ENCODE results near the gene TIMM29. TPM values are rescaled to one million over a fixed set of nuclear protein-coding genes. Genes with fewer than 3 reads are reported as not detected.
A peak's percentile ranks its signal among the peaks of the same experiment; 100 is the strongest.

TIMM29 gene
- total and polyA plus RNA-seq, 9 of the 15 experiments (the other 6 are each of a cell fraction or from before 2014, with no cell fraction given) = 2.4 to 29.4 (median 16.3) TPM

DNA sequence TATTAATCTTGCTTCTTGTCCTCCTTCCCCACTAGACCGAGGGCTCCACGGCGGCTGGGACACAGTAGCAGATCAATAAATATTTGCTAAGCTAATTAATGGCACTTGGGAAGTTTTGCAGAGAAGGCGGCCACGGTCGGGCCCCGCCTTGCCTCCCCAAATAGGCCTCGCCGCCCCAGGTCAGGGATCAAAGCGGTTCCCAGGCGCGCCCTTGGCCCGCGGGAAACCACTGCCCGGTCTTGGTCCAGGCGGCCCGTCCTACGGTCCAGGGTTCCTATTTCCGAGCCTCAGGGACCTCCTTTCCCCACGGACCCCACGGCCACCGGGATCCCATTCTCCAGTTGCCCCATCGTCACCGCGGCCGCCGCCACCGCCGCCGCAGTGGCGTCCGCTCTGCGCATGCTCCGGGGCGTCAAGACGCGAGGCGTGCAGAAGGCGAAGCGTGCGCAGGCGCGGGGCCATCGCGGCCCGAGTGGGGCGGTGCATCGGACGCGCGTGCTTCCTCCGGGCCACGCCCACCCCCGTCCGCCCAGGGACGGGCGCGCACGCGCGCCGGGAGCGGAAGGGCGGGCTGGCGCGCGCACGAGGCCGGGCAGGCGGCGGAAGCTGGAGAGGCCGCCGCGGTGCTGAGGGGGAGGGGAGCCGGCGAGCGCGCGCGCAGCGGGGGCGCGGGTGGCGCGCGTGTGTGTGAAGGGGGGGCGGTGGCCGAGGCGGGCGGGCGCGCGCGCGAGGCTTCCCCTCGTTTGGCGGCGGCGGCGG is 31.9 kb downstream of the TIMM29 start, which contains the start of gene SMARCA4 (continued):
- TF ChIP-seq ETV1 (tag; conservative IDR thresholded peaks at IDR 0.05; ENCODE audit: low read depth) = no peak
- no peak for TF ChIP-seq ETV5 (CRISPR knock-in tag; IDR thresholded peaks at IDR 0.05; ENCODE audit: low read depth)
- TF ChIP-seq KAT7 (CRISPR knock-in tag; IDR thresholded peaks at IDR 0.05; ENCODE audit: borderline replicate concordance) = peak; percentile 38; the same call in 1 of the 2 replicates
- no peak for TF ChIP-seq HEY1 (CRISPR knock-in tag; IDR thresholded peaks at IDR 0.05; ENCODE audit: borderline replicate concordance)
- TF ChIP-seq GTF2A2 (tag; IDR thresholded peaks at IDR 0.05) = no peak
- TF ChIP-seq ZNF408 (CRISPR knock-in tag; IDR thresholded peaks at IDR 0.05; ENCODE audit: low read depth) = no peak
- peak; percentile 86; the same call in 1 of the 2 replicates for TF ChIP-seq FOXP1 (CRISPR knock-in tag; IDR thresholded peaks at IDR 0.05)
- peak; percentile 94 for TF ChIP-seq DMBX1 (CRISPR knock-in tag; IDR thresholded peaks at IDR 0.05; ENCODE audit: borderline replicate concordance)
- no peak; a peak in 1 of 3 replicates for TF ChIP-seq CBX3 (IDR thresholded peaks at IDR 0.05; ENCODE audit: borderline replicate concordance in 1 of 2, low read length in 2 of 2)
- TF ChIP-seq GATAD2A (IDR thresholded peaks at IDR 0.05) = no peak; the same call in 1 of the 2 replicates
- TF ChIP-seq BACH1 (tag; IDR thresholded peaks at IDR 0.05) = peak; percentile 86; the same call in 1 of the 2 replicates
- no peak for TF ChIP-seq ZNF253 (CRISPR knock-in tag; conservative IDR thresholded peaks at IDR 0.05)
- TF ChIP-seq RAD51 (IDR thresholded peaks at IDR 0.05; ENCODE audit: borderline replicate concordance, low read depth) = no peak
- TF ChIP-seq FOXJ2 (tag; IDR thresholded peaks at IDR 0.05) = peak; percentile 76; the same call in 1 of the 2 replicates
- no peak for TF ChIP-seq ZNF699 (CRISPR knock-in tag; IDR thresholded peaks at IDR 0.05; ENCODE audit: insufficient replicate concordance)
- no peak for TF ChIP-seq FOXM1 (IDR thresholded peaks at IDR 0.05; ENCODE audit: low read depth)
- 0 out of 2 replicates have a peak, but pooled peaks have one; percentile 49 for TF ChIP-seq FOXM1 (CRISPR knock-in tag; IDR thresholded peaks at IDR 0.05; ENCODE audit: low read depth)
- TF ChIP-seq ID3 (CRISPR knock-in tag; IDR thresholded peaks at IDR 0.05) = no peak
- TF ChIP-seq ID3 (tag; IDR thresholded peaks at IDR 0.05) = 0 out of 2 replicates have a peak, but pooled peaks have one; percentile 39
- no peak for TF ChIP-seq ZNF280B (CRISPR knock-in tag; IDR thresholded peaks at IDR 0.05)
- peak; percentile 5; the same call in 1 of the 2 replicates for TF ChIP-seq TEAD4 (IDR thresholded peaks at IDR 0.05; ENCODE audit: low read length)
- no peak for TF ChIP-seq TEAD4 (CRISPR knock-in tag; IDR thresholded peaks at IDR 0.05; ENCODE audit: borderline replicate concordance)
- no peak for TF ChIP-seq MCM2 (IDR thresholded peaks at IDR 0.05; ENCODE audit: low read depth)
- peak; percentile 77 for TF ChIP-seq BHLHE40 (IDR thresholded peaks at IDR 0.05; ENCODE audit: low read length)
- TF ChIP-seq ZBTB9 (CRISPR knock-in tag; IDR thresholded peaks at IDR 0.05) = no peak
- peak; percentile 91 for TF ChIP-seq MAX (CRISPR knock-in tag; IDR thresholded peaks at IDR 0.05)
- no peak for TF ChIP-seq ZNF23 (CRISPR knock-in tag; IDR thresholded peaks at IDR 0.05)

Data from K562 (cell line).